HFF-Myc (cell line): ENCODE results near the gene ADAM33.

ENCODE experiments used
- DNase-seq: peaks from one replicate; pipeline ENCODE4 v3.0.0-alpha.2; 2011; ENCODE audit warnings: low read depth; ENCODE audit errors: extremely low read depth
- H3K4me3 ChIP-seq: replicated peaks from 2 replicates; pipeline ENCODE4 v1.5.1; 2011; ENCODE audit warnings: low read depth, mild to moderate bottlenecking, control low read depth, low read length
- CTCF ChIP-seq: IDR thresholded peaks from 2 replicates; pipeline ENCODE4 v1.5.1; 2012; ENCODE audit warnings: mild to moderate bottlenecking, low read depth, low read length, control low read depth; ENCODE audit errors: missing control alignments

Gene ADAM33

GRCh38 chr20:3681931-3682781 is at the start of gene ADAM33:
TSS of gene ADAM33 (minus strand) at chr20:3682010. CDS start at chr20:3682004, 6 bp downstream.
- peak within 1 kb of the TSS; percentile 94 for H3K4me3 ChIP-seq
- no peak for DNase-seq
- TF ChIP-seq CTCF = peak; percentile 2

GRCh38 chr20:3730803-3731672 is 49.2 kb upstream of the ADAM33 start:
- no peak for TF ChIP-seq CTCF
- no peak overlapping the region for H3K4me3 ChIP-seq
- DNase-seq = no peak

GRCh38 chr20:3729811-3730540 is 48.2 kb upstream of the ADAM33 start:
- no peak overlapping the region for H3K4me3 ChIP-seq
- TF ChIP-seq CTCF = no peak
- no peak for DNase-seq

GRCh38 chr20:3729378-3729777 is 47.6 kb upstream of the ADAM33 start:
- no peak overlapping the region for H3K4me3 ChIP-seq
- no peak for TF ChIP-seq CTCF
- no peak for DNase-seq

GRCh38 chr20:3728876-3729275 is 47.1 kb upstream of the ADAM33 start:
- no peak overlapping the region for H3K4me3 ChIP-seq
- no peak for DNase-seq
- no peak for TF ChIP-seq CTCF

GRCh38 chr20:3728354-3728753 is 46.5 kb upstream of the ADAM33 start:
- TF ChIP-seq CTCF = no peak
- no peak overlapping the region for H3K4me3 ChIP-seq
- no peak for DNase-seq
